Frontal cortex (tissue), 4 donors: ENCODE data around the gene MTHFR. TPM values are rescaled to one million over a fixed set of nuclear protein-coding genes. Genes with fewer than 3 reads are reported as not detected.

Experiments
- DNase-seq, 2 donors: peaks; one replicate each; pipeline ENCODE4 v3.0.0; 2012; ENCODE audit warnings: low spot score in 2 of 2
- FAIRE-seq: peaks from 2 replicates; lab custom pipeline; 2012; peaks lifted over from hg19 to GRCh38; lab: Jason Lieb, UNC
- total RNA-seq: library from RNA; depleted of rRNA; stranded (reverse); fragments of >200 nt; gene quantifications from one replicate; pipeline ENCODE4 v1.2.3, GENCODE V29; 2014
- donor health status: control.
- donor health status: control.
- donor health status: control.

MTHFR gene
- total RNA-seq, 1 donor from 2014 or later: 24.5 TPM

GRCh38 chr1:11800756-11801433 is 4.9 kb downstream of the MTHFR start:
- DNase-seq (no peak), FAIRE-seq (no peak)

DNA sequence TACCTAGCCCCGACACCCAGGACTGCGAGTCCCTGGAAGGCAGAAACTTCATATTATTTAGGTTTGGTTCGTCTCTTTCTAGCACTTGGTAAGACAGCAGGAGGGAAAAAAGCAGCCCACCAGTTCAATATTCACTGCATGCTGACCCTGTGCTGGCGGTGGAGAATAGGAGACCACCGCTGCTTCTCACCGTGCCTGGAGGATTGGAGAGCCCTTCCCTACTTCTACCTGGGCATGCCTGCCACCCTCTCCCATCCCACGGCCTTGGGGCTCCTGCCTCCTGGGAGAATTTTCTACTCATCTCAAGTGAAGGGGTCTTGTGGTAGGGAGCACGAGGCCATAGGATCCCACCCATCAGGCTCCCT is 5.4 kb downstream of the MTHFR start:
- FAIRE-seq: no peak
- no peak for DNase-seq

GRCh38 chr1:11799896-11800295 is 5.9 kb downstream of the MTHFR start:
- no peak for DNase-seq
- no peak for FAIRE-seq

DNA sequence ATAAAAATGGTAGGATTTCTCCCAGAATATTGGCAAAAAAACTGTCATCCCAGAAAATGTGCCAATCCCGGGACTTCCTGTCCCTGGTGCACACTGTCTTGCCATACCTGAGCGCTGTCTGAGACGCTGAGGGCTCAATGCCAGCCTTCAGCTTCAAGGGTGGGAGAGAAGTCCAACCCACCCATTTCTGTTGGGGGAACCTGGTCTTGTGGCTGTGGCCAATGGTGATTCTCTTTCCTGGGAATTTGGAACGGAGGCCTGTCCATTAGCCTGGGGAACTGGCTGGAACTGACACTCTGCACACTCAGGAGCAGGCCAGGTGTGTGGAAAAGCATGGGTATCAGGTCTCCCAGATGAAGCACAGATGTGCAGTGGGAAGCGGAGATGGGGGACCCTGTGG is 6.7 kb downstream of the MTHFR start:
- FAIRE-seq (no peak), DNase-seq (no peak)

GRCh38 chr1:11797525-11798216 is 8.1 kb downstream of the MTHFR start:
- no peak for DNase-seq
- FAIRE-seq: no peak

GRCh38 chr1:11796036-11796828 is 9.5 kb downstream of the MTHFR start:
- DNase-seq (no peak), FAIRE-seq (no peak)

DNA sequence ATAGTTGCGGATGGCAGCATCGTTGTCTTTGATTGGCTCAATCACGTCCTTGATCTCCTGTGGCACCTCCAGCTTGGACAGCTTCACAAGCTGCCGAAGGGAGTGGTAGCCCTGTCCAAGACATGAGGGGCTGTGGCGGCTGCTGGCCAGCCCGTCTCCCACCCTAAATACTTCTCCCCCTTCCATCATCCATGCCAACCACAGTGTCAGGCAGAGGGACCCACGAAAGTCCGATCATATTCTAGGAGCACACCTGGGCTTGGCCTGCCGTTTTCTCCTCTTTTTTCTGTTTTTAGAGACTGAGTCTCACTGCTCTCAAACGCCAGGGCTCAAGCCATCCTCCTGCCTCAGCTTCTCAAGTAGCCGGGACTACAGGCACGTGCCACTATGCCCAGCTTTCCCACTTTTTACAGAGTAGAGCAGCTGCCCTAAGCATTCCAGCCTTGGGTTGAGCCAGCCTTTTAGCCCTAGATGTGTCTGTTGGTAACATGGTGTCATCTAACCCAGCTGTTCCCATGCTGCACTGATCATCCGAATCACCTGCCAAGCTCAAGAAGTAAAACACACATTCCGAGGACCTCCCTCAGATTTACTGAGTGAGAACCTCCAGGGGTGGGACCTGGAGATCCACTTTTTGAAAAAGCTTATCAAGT is 10.4 kb downstream of the MTHFR start:
- FAIRE-seq (no peak), DNase-seq (no peak)

GRCh38 chr1:11794446-11795237 is 11.1 kb downstream of the MTHFR start:
- DNase-seq: no peak
- no peak for FAIRE-seq

- DNase-seq (no peak), FAIRE-seq (no peak)
Observed at GRCh38 chr1:11793819-11794218, 11.9 kb downstream of the MTHFR start.

GRCh38 chr1:11792106-11792505 is 13.7 kb downstream of the MTHFR start:
- no peak for FAIRE-seq
- DNase-seq: no peak

DNA sequence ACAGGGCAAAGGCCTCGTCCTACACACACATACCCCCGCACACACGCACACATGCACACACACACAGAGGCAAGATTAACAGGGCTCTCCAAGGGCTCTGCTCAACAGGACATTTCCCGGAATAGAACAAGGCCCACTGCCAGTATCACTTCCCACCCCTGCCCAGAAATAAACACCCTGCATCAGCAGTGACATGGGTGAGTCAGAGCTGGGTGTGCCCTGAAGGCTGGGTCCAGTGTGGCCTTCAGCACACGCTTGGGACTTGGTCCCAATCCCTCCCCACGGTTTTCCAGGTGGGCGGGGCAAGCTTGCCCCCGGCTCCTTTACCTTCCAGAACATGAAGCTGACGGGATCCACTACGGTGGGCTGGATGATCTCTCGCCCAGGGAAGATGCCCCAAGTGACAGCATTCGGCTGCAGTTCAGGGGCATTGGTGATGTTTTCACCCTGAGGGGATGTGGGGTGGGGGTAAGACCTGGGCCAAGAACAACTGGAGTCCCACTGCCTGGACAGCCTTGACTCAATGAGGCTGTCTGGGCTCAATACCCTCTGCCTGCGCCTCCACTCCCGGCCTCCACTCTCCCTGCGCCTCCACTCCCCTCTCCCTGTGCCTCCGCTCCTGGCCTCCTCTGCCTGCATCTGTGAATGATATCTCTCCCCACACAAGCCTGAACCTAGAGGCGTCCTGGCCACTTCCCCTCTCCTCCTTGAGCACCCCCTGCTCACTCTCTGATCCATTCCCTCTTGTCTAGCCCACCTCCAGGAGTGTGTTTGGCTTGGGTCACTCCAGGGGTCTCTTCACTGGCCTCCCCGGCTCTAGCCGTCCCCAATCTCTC is 14.7 kb downstream of the MTHFR start:
- FAIRE-seq: no peak
- peak in 1 of 2 donors; percentile 80 for DNase-seq

DNA sequence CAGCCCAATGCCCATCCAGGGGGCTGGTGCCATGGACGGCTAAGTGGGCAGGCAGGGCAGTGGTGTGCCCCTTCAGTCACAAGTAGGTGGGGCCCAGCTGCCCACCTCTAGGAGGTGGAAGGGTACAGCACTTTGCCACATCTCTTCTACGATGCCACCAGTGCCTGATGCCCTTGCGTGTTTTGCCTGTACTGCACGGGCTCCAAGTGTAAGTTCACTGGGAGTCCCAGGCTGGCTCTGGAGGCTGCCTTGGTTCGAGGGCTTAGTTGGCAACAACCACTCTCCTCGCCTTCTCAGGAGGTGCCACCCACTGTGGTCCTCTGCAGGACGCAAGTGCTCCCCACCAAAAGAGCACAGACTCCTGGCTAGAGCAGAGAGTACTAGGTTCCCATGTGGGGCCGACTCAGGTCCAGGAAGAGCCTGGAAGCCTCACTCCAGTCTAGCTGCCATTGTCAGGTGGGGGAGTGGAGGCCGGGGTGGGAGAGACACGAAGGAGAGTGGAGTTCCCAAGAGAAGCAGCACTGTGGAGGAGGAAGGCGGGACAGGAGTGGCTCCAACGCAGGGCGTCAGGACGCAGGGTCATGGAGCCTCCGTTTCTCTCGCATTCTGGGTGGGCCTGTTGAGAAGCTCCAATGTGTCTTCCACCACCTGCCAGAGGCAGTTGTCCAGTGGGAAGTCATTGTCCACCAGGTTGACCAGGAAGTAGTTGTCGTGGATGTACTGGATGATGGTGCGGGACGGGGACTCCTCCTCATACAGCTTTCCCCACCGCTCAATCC is 15.5 kb downstream of the MTHFR start:
- FAIRE-seq (no peak), DNase-seq (no peak)

- DNase-seq (no peak), FAIRE-seq (no peak)
Observed at GRCh38 chr1:11789126-11790067, 16.4 kb downstream of the MTHFR start.

GRCh38 chr1:11788549-11789053 is 17.2 kb downstream of the MTHFR start:
- no peak for FAIRE-seq

DNA sequence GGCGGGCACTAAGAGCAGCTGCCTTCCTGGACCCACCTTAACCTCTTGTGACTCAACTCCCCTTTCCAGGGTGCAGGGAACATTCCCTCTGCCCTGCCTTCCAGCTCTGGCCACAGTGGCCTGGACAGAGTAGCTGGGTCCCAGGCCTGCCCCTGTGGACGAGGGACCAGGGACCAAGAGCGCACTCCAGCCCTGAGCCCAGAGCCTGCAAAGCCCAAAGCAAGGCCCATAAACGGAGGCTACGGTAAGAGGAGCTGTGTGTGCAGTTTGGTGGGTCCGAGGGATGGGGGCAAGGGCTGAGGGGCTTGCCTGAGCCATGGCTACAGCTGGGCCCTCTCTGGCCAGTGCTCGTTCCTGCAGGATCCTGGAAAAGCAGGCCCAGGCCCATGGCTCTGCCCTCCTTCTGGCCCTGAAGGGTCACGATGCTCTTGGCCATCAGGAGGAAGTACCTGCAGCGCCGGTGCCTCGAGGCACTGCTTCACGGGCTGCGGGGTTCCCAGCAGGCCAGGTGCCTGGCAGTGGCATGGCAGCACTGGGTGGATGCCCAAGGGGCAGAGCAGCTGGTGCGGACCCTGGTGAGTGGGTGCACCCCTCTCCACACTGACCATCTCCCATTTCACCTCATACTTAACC is 17.8 kb downstream of the MTHFR start:
- FAIRE-seq (no peak), DNase-seq (no peak)

More at GRCh38 chr1:11788549-11789053, 17.2 kb downstream of the MTHFR start:
- DNase-seq: no peak

GRCh38 chr1:11787251-11787803 is 18.4 kb downstream of the MTHFR start:
- FAIRE-seq (no peak), DNase-seq (no peak)
